Prostate gland (tissue), 2 donors: ENCODE results near the gene MTHFR.

Source experiments
- CTCF ChIP-seq, 4 experiments: fragments of 200-600 bp in 2 of 4; fragments of 450-650 bp in 2 of 4; sonication (generic) in 2 of 4; IDR thresholded peaks; 1 replicate in 3 of 4; 2 replicates in 1 of 4; pipeline ENCODE4 v1.5.1; 2016 to 2019; ENCODE audit warnings: antibody characterized with exemption in 4 of 4, mild to moderate bottlenecking in 2 of 4, moderate library complexity in 2 of 4
- POLR2A ChIP-seq: fragments of 450-650 bp; IDR thresholded peaks from one replicate; pipeline ENCODE4 v1.6.1; 2016; ENCODE audit warnings: antibody characterized with exemption, mild to moderate bottlenecking
- POLR2AphosphoS5 ChIP-seq: sonication (generic); formaldehyde crosslinking; IDR thresholded peaks from one replicate; pipeline ENCODE4 v1.6.1; 2017; ENCODE audit warnings: antibody characterized with exemption

GRCh38 chr1:11800756-11801433 is 4.9 kb downstream of the MTHFR start:
- TF ChIP-seq CTCF (IDR thresholded peaks at IDR 0.05), result no peak
- TF ChIP-seq POLR2A, result no peak
- no peak for TF ChIP-seq POLR2AphosphoS5
